NCI-H2171 (cell line): Measurements from ENCODE around the gene TNXB.
"Not testable (repeated sequence)": the region's sequence is repeated elsewhere in the genome, so short reads cannot be mapped to it uniquely, and the experiment has no call there.

Experiments
- DNase-seq: peaks from one replicate; lab custom pipeline; 2025; lab: John Stamatoyannopoulos, UW

Gene TNXB

DNA sequence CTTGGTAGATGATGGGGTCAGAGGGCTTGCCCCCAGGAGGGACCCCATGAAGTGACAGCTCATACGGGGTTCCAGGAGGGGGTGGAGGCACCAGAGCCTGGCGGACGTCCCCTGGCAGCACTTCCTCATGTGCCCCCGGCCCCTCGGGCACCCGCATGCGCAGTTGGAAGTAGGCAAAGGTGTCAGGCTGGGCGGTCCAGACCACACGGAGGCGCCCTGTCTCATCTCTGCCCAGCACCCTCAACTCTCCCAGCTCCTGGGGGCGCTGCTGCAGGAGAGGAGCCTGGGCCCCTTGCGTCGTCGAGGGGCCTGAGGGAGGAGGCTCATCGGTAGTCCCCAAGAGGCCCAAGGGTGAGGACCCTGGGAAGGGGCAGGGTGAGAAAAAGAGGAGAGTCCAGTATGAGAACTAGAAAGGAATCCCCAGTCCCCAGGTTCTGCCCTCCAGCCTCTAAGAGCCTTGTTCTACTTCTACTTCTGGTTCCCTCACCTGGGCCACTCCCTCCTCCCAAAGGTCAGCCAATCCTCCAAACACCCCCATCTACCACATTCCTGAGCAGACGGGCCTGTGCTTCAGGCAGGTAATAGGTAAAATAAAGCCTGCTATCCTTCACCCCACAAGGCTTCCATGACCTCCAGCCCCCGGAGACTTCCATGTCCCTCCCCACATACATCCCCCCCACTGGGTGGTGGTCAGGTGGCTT is 23.2 kb downstream of the TNXB start:
- DNase-seq: no peak

DNA sequence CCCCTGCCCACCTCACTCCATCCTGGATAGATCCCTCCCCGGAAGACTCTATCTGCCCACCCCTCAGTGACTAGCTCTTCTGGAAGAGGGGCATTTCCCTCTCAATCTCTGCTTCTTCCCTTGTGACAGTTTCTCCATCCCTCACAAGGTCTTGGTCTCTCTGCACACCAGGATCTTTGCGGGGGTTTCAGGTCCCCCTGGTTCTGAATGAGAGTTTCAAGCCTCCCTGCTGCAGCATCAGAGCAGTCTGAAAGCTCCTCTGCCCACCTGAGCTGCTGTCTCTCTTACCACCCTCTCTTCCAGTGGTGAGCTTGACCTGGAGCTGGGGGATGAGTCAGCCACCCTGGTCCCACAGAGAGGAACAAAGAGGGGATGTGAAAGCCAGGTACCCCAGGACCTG is 24.4 kb downstream of the TNXB start:
- no peak for DNase-seq

DNA sequence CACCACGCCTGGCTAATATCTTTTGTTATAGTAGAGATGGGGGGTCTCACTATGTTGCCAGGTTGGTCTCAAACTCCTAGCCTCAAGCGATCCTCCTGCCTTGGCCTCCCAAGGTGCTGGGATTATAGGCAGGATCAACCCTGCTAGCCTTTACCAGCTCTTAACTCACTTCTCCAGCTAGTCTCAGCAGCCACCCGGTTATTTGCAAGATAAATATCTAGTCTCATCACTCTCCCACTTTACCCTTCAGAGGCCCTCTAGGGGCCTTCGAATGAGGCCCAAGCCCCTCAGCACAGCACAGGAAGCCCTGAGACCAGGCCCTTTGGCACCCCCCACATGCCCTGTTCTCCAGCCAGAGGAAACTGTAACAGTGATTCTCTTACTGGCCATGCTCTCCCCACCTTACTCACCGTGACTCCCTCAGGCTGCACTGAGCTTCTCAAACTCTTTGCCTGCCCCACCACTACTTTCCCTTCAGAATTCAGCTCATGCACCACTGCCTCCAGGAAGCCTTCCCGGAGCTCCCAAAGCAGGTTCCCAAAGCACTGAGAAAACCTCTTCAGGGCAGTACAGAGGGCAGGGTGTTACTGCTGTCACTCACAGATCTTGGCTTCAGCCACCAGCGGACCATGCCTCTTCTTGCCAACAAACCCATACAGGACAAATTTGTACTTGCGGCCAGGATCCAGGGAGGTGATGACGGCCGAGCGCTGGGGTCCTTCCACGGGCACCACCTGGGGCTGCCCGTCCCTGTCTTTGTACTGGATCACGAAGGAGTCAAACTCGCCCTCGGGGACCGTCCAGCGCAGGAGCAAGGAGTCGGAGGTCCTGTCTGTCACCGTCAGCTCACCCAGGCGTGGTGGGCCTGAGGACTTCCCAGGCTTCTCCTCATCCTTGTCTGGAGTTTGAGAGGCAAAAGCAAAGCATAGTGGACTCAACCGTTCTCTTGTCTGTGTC is 25.0 kb downstream of the TNXB start:
- DNase-seq: no peak

- no peak for DNase-seq
These were observed 26.2 kb downstream of the TNXB start for GRCh38 chr6:32082935-32083334.

GRCh38 chr6:32082478-32082877 is 26.7 kb downstream of the TNXB start:
- no peak for DNase-seq

- DNase-seq: no peak
These were observed 27.8 kb downstream of the TNXB start for GRCh38 chr6:32081168-32081990.

GRCh38 chr6:32079566-32080290 is 29.4 kb downstream of the TNXB start:
- DNase-seq: no peak

DNA sequence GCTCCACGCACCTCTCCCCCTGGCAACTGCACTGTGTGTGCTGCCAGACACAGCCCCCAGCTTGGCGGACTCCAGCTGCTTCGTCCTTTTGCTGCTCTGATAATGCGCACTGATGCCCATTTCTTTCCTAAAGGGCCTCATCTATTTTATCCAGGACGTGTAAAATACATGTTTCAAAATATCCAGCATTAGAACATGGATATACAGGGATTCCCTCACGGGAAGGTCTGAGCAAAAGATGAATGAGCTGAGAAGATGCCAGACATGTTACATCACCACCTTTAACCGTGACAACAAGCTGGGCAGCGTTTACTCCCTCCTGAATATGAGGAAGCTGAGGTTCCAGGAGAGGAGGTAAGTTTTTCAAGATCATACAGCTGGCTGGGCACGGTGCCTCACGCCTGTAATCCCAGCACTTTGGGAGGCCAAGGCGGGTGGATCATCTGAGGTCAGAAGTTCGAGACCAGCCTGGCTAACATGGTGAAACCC is 32.8 kb downstream of the TNXB start:
- no peak for DNase-seq

- DNase-seq: no peak
These were observed 33.4 kb downstream of the TNXB start for GRCh38 chr6:32075781-32076180.

DNA sequence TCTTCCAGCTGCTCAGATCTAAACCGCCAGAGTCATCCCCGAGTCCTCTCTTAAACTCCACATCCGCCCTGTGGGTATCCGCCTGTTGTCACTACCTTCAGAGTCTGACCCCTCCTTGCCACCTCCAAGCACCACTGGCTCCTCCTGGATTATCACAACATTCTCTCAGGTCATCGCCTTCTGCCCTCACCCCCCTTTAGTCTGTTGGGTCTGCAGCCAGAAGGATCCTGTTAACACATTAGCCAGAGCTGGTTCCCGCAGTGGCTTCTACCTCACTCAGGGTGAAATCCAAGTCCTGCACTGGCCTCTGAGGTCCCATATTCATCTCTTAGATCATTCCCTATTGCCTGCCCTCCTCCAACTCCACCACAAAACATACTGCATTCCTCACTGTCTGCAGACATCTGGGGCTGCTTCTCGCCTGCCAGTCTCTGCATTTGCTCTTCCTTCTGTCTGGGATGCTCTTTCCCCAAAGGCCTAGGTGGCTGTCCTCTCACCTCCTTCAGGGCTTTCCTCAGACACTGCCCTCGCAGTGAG is 34.1 kb downstream of the TNXB start:
- no peak for DNase-seq

DNA sequence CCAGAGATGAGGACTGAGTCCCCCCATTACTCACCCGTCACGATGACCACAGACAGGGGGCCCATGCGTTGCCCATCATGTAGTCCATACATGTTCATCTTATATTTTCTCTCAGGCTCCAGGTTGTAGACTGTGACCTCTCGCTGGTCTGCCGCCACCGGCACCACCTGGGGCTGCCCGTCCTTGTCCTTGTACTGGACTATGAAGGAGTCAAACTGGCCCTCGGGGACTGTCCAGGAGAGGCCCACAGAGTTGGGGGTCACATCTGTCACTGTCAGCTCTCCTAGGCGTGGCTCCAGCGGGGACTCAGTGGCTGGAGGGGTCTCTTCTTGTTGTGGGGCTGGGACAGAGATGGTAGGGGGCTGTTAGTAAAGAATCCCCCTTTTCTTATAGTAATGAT is 35.5 kb downstream of the TNXB start:
- DNase-seq: no peak

DNA sequence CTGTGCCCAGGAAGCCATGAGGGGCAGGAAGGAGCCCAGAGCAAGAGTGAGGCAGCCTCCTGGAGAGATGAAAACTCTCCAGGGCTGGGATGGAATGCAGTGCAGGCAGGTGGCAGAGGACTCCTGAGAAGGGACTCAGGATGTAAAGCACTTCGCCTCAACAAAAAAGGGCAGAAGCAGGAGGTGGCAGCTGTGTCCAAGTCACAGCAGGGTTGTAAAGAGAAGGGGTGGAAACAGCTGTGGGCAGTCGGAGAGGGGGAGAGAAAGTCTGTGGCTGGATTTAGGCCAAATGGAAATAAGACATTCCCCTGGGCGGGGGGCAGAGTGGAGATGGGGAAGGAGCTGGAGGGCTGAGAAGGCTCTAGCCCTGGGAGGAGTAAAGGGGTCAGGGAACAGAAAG is 36.0 kb downstream of the TNXB start:
- DNase-seq: peak; percentile 4

DNA sequence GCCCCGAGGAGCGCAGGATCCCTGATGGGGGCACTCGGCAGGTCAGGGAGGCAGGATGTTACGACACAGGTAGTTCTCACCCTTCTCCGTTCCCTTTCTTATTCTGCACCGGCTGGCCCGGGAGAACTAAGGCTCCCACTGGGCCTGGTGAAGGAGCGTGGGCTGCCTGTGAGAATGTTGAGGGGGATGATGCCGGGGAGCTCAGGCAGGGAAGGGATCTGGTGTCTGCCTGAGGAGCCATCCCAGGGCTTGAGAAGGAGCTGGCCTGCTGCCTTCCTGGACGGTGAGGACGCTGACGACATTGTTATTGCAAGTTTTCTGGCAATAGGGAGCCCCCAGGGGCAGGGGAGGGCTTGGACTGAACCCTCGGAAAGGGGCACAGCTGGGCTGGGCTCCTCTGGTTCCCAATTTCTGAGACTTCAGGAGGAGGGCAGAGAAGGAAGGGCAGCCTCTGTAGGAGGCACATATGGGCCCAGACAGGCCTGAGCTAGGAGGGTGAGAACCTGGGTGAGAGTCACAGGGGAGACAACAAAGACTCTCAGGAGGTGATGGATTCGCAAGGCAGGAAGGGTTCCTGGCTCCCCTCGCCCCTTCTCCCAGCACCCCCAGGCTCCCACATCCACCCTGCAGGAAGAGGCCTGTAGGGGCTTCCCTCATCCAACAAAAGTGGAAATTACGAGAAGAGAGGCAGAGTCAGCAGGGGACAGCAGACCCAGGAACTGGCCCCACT is 38.2 kb downstream of the TNXB start:
- DNase-seq: no peak

GRCh38 chr6:32069878-32070515 is 39.1 kb downstream of the TNXB start:
- DNase-seq: no peak

- no peak for DNase-seq
These were observed 39.7 kb downstream of the TNXB start for GRCh38 chr6:32069460-32069859.

DNA sequence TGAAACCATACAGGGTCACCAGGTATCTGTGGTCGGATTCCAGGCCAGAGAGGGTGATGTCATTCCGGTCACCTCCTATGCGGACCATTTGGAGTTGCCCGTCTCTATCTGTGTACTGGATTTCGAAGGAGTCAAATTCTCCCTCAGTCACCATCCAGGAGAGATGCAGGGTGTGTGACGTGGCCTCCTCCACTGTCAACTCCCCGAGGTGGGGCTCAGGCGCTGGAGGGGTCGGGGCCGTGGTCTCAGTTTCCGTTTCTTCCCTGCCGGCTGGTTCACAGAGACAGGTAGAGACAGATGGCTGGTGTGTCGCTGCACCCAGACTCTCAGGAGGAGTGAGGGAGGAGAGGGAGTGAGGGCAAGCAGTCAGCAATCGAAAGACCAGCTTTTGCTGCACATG is 40.3 kb downstream of the TNXB start:
- peak; percentile 9 for DNase-seq

DNA sequence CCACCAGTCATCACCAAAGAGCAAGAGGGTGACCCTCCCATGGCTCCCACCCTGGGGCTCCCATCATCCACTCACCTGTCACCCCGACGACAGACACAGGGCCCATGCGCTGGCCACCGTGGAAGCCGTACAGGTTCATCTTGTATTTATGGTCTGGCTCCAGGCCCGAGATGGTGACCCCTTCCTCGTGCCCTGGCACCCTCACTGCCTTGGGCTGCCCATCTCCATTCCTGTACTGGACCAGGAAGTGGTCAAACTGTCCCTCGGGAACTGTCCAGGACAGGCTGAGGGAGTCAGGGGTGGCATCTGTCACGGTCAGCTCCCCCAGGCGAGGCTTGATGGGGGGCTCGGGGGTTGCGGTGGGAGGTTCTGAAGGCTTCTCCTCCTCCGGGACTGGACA is 40.8 kb downstream of the TNXB start:
- DNase-seq: not testable (repeated sequence)

- not testable (repeated sequence) for DNase-seq
These were observed 41.6 kb downstream of the TNXB start for GRCh38 chr6:32067521-32067920.

- DNase-seq: no peak
These were observed 44.4 kb downstream of the TNXB start for GRCh38 chr6:32064706-32065105.
